ENCODE data around the gene TMEM18. TPM values are rescaled to one million over a fixed set of nuclear protein-coding genes. Genes with fewer than 3 reads are reported as not detected.

The TMEM18 gene
- total RNA-seq, 1 experiment from 2014 or later: 33.5 TPM

GRCh38 chr2:692767-693166 is 15.6 kb upstream of the TMEM18 start:
- no TSS peak for BruUV-seq (replicated peaks)
- ChIA-PET RAD21 (ENCODE audit: low non-redundant PET in 1 of 2, low total read pairs in 2 of 2, uncharacterized antibody in 2 of 2, unreplicated experiment in 2 of 2) (no interaction called here), CTCF (no interaction called here), POLR2A (no interaction called here)
- DNase-seq (ENCODE audit: low read depth, low spot score) (no peak), ATAC-seq (no peak)
- Histone ChIP-seq H3K4me2 (ENCODE audit: low read length) (no peak overlapping the region), H2AFZ (ENCODE audit: low read depth, low read length, poor library complexity, severe bottlenecking) (no peak overlapping the region), H3K9me2 (ENCODE audit: insufficient read depth) (no peaks in the 10 kb centered on the region), H3K36me3 (ENCODE audit: control insufficient read depth in 1 of 2, insufficient read depth in 2 of 2, low read length in 2 of 2) (no peaks in the 10 kb centered on the region), H3K9me3 (ENCODE audit: control insufficient read depth in 1 of 2, insufficient read depth in 1 of 2, low read depth in 1 of 2, low read length in 2 of 2) (no peaks in the 10 kb centered on the region), H4K20me1 (ENCODE audit: insufficient read depth) (no peaks in the 10 kb centered on the region), H3K4me3 (replicated peaks in 1 of 2; ENCODE audit: low read depth in 1 of 2, low read length in 2 of 2) (no peak overlapping the region), H3K79me2 (ENCODE audit: insufficient read depth, low read length) (no peaks in the 10 kb centered on the region), H3K27me3 (ENCODE audit: insufficient read depth, low read length) (no peaks in the 10 kb centered on the region), H3K27ac (ENCODE audit: low read depth, low read length) (no peak overlapping the region), H3K9ac (ENCODE audit: low read length) (no peak overlapping the region), H3K4me1 (ENCODE audit: control insufficient read depth in 1 of 2, insufficient read depth in 2 of 2, low read length in 2 of 2) (peaks cover 9 to 14% of the 10 kb centered on the region in 2 experiments)
- TF ChIP-seq FOSL1 (IDR thresholded peaks at IDR 0.05; ENCODE audit: low read depth) (no peak), JUND (IDR thresholded peaks at IDR 0.05) (no peak), EGR1 (IDR thresholded peaks at IDR 0.05; ENCODE audit: low read depth) (no peak), POLR2A (IDR thresholded peaks at IDR 0.05; ENCODE audit: borderline replicate concordance, extremely low read depth, insufficient read depth, insufficient read length) (no peak), CEBPB (IDR thresholded peaks at IDR 0.05; ENCODE audit: low read depth) (no peak), EZH2 (IDR thresholded peaks at IDR 0.05) (no peak), SIN3A (IDR thresholded peaks at IDR 0.05; ENCODE audit: low read depth) (no peak), RAD21 (IDR thresholded peaks at IDR 0.05; ENCODE audit: low read depth) (no peak), SP1 (IDR thresholded peaks at IDR 0.05; ENCODE audit: low read depth) (no peak), ATF3 (IDR thresholded peaks at IDR 0.05) (no peak), ELF1 (IDR thresholded peaks at IDR 0.05; ENCODE audit: borderline replicate concordance, low read depth) (no peak), POLR2AphosphoS5 (IDR thresholded peaks at IDR 0.05; ENCODE audit: low read depth, low read length) (no peak), YY1 (IDR thresholded peaks at IDR 0.05; ENCODE audit: extremely low read depth, insufficient replicate concordance, low read depth, low read length) (no peak), CTCF (IDR thresholded peaks at IDR 0.05 in 2 of 3, conservative IDR thresholded peaks at IDR 0.05 in 1 of 3; ENCODE audit: borderline replicate concordance in 1 of 3, insufficient read depth in 1 of 3, low read depth in 2 of 3, low read length in 2 of 3) (no peak), SRF (IDR thresholded peaks at IDR 0.05; ENCODE audit: low read depth) (no peak), ZNF274 (IDR thresholded peaks at IDR 0.05; ENCODE audit: low read depth, low read length) (no peak), CBX3 (IDR thresholded peaks at IDR 0.05; ENCODE audit: low read depth) (no peak), TCF7L2 (IDR thresholded peaks at IDR 0.05; ENCODE audit: borderline replicate concordance, extremely low read depth, insufficient read depth, insufficient read length) (no peak), ZFX (IDR thresholded peaks at IDR 0.05) (no peak), REST (IDR thresholded peaks at IDR 0.05; ENCODE audit: low read depth) (no peak)
- intact Hi-C loops (cut with micrococcal nuclease): no loop called here

Measured in HCT116 (cell line).